Measurements from ENCODE around the gene SLC30A2. TPM values are rescaled to one million over a fixed set of nuclear protein-coding genes. Genes with fewer than 3 reads are reported as not detected.

The SLC30A2 gene
- total and polyA plus RNA-seq, 4 donors = 0.02 to 0.51 (median 0.24) TPM

DNA sequence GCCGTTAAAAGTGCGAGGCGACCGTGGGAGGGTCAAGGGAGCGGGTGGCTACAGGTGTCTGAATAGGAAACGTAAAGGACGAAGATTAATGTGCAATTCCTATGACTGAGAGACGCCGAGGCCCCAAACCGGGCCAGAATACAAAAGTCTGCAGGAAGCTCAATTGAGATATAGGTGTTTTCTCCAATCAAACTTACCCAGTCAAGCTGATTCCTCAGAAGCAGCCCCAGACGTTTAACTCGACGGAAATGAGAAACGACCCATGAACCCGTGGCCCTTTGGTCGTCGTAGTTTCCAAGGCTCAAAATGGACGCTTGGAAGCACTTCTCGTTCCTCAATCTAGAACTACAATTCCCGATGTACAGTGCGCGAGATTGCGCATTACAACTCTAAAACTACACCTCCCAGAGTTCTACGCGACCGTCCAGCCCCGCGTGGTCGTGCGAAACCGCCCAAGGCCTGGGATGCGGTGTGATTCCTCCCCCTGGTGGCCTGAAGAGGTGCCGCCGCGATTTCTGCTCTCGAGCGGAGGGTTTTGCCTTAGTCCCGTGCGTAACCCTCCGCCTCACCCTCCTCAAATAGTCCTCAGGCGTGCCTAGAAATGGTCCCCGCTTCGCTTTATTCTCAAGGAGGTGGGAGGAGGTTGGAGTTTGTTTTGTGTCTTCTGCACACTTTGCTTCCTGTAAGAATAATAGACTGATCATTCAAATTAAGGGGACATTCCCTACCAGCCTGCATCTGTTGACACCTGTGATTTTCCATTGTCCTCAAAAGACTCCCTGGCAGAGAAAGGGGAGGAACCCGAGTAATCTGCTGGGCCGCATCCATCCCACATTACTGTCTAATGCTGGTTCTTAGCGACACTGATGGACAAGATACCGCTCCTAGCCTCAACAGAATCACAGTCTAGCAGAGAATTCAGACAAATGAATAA, 47.8 kb downstream of the SLC30A2 start, which contains the start of gene PAFAH2:
TSS of gene PAFAH2 (minus strand) at position 236 of the 934 bp plus-strand sequence. CDS start 7,247 bp downstream, outside the sequence.
- 2% methylated on average over 47 of the region's 47 CpGs for WGBS, 2 donors
- H3K4me3 ChIP-seq = peak within 1 kb of the TSS; percentile 43
- DNase-seq = peak; percentile 99 to 100 (median 100)
- peak within 1 kb of the TSS; percentile 86 to 93 for H3K27ac ChIP-seq (ENCODE audit: low read depth in 1 of 2, low read length in 1 of 2)
- no peaks in the 10 kb centered on the region for H3K27me3 ChIP-seq (ENCODE audit: control insufficient read depth in 3 of 3, insufficient read depth in 3 of 3, low read length in 2 of 3)
- H3K4me1 ChIP-seq (ENCODE audit: control insufficient read depth in 5 of 5, insufficient read depth in 5 of 5, low read length in 5 of 5) = peaks cover 0 to 15% (median 6%) of the 10 kb centered on the region in 5 donors
- no peaks in the 10 kb centered on the region for H3K9me3 ChIP-seq (ENCODE audit: control insufficient read depth in 4 of 4, insufficient read depth in 3 of 4, low read length in 3 of 4)
- ATAC-seq (ENCODE audit: insufficient read depth, low FRiP score) = peak; percentile 96
- H3K9ac ChIP-seq (ENCODE audit: insufficient read depth in 1 of 2, low read length in 2 of 2) = peak within 1 kb of the TSS; percentile 83 to 85
- H3K36me3 ChIP-seq (ENCODE audit: control insufficient read depth in 4 of 4, insufficient read depth in 4 of 4, low read length in 4 of 4) = no peaks in the 10 kb centered on the region
- TF ChIP-seq, protein P1, sequence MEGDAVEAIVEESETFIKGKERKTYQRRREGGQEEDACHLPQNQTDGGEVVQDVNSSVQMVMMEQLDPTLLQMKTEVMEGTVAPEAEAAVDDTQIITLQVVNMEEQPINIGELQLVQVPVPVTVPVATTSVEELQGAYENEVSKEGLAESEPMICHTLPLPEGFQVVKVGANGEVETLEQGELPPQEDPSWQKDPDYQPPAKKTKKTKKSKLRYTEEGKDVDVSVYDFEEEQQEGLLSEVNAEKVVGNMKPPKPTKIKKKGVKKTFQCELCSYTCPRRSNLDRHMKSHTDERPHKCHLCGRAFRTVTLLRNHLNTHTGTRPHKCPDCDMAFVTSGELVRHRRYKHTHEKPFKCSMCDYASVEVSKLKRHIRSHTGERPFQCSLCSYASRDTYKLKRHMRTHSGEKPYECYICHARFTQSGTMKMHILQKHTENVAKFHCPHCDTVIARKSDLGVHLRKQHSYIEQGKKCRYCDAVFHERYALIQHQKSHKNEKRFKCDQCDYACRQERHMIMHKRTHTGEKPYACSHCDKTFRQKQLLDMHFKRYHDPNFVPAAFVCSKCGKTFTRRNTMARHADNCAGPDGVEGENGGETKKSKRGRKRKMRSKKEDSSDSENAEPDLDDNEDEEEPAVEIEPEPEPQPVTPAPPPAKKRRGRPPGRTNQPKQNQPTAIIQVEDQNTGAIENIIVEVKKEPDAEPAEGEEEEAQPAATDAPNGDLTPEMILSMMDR (IDR thresholded peaks at IDR 0.05; ENCODE audit: control extremely low read depth, extremely low read depth) = peak; percentile 98

DNA sequence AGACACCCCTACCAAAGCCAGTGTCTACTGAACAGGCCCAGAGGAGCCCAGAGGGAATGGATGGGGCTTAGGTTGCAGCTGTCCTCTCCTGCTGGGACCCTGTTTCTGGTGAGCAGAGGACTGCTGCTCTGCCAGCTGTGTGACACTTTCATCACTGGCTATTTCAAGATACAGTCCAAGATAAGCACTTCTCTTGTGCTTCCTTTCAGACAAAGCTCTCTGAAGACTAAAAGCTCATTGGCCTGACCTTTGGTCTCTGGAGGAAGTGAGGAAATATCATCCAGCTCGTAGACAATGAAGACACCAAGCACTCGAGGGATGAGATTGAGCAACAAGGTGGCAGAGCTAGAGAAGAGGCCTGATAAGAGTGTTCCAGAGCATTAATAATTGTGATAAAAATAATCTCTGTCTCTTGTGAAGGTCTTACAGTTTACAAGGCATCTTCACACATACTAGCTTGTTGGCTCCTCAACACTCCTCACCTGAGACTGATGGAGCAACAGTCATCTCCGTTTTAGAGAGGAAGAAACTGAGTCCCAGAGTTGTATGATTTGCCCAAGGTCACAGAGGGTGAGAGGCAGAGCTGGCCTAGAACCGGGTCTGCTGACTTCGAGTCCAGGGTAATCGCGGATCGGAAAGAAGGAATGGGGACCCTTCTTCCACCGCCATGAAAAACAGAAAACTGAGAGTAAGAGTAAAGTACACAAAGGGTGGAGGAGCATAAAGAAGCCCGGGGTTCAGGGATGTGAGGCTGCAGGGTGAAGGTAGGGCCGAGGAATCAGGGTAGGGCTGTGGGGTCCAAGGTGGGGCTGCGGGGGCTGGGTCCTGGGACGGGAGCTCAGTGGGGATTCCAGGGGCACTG, 48.7 kb downstream of the SLC30A2 start:
- Histone ChIP-seq H3K36me3 (ENCODE audit: control insufficient read depth in 4 of 4, insufficient read depth in 4 of 4, low read length in 4 of 4) (no peaks in the 10 kb centered on the region), H3K4me3 (peak overlapping the region; percentile 43), H3K27ac (ENCODE audit: low read depth in 1 of 2, low read length in 1 of 2) (peak overlapping the region; percentile 86 to 93), H3K27me3 (ENCODE audit: control insufficient read depth in 3 of 3, insufficient read depth in 3 of 3, low read length in 2 of 3) (no peaks in the 10 kb centered on the region), H3K4me1 (ENCODE audit: control insufficient read depth in 5 of 5, insufficient read depth in 5 of 5, low read length in 5 of 5) (peaks cover 0 to 15% (median 6%) of the 10 kb centered on the region in 5 donors), H3K9ac (ENCODE audit: insufficient read depth in 1 of 2, low read length in 2 of 2) (peak overlapping the region; percentile 83 to 85), H3K9me3 (ENCODE audit: control insufficient read depth in 4 of 4, insufficient read depth in 3 of 4, low read length in 3 of 4) (no peaks in the 10 kb centered on the region)
- TF ChIP-seq, protein P1 (IDR thresholded peaks at IDR 0.05; ENCODE audit: control extremely low read depth, extremely low read depth) = no peak
- WGBS, 2 donors = 1 to 2% methylated on average over 13 of the region's 13 CpGs
- DNase-seq (peak in 2 of 3 donors; percentile 55 to 72), ATAC-seq (ENCODE audit: insufficient read depth, low FRiP score) (peak; percentile 2)

DNA sequence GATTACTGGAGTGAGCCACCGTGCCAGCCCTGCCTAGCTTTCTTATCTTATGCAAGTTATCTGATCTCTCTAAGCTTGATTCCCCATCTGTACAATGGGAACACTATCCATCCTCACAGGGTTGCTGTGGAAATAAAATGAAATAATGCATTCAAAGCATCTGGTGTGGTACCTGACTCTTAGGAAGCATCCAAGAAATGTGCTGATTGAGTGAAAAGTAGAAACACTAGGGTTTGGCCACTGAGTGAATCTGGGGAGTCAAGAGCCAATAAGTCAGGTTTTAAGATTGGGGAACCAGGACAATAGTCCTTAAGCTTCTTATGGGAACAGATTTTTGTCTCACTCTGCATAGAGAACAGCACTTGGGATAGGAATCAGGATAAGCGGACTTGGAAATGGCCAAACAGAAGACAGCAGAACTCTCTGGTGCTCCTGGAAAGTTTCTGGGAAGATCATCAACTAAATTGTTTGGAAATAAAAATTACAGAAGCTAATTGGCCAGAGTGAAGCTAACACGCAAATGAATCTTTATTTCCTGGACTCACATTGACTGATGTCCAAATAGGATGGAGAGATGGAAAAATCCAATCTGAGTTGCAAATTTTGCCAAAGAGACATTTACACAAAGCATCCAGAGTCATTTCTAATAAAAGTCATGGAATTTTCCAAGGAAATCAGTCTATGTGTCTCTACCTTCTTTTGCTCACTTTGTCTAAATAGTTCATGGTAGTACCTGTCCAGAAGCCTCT, 51.3 kb downstream of the SLC30A2 start:
- TF ChIP-seq, protein P1 (IDR thresholded peaks at IDR 0.05; ENCODE audit: control extremely low read depth, extremely low read depth) = no peak
- no peak overlapping the region for H3K9ac ChIP-seq (ENCODE audit: insufficient read depth in 1 of 2, low read length in 2 of 2)
- no peak overlapping the region for H3K27ac ChIP-seq (ENCODE audit: low read depth in 1 of 2, low read length in 1 of 2)
- H3K4me3 ChIP-seq = no peak overlapping the region
- H3K36me3 ChIP-seq (ENCODE audit: control insufficient read depth in 4 of 4, insufficient read depth in 4 of 4, low read length in 4 of 4) = peaks cover 0 to 2% (median 0%) of the 10 kb centered on the region in 4 donors
- ATAC-seq (ENCODE audit: insufficient read depth, low FRiP score) (no peak), DNase-seq (no peak)
- WGBS, 2 donors = 94 to 96% methylated on average over 3 of the region's 3 CpGs
- no peaks in the 10 kb centered on the region for H3K27me3 ChIP-seq (ENCODE audit: control insufficient read depth in 3 of 3, insufficient read depth in 3 of 3, low read length in 2 of 3)
- H3K4me1 ChIP-seq (ENCODE audit: control insufficient read depth in 5 of 5, insufficient read depth in 5 of 5, low read length in 5 of 5) = peaks cover 0 to 19% (median 10%) of the 10 kb centered on the region in 5 donors
- H3K9me3 ChIP-seq (ENCODE audit: control insufficient read depth in 4 of 4, insufficient read depth in 3 of 4, low read length in 3 of 4) = no peaks in the 10 kb centered on the region

All from lung (tissue), 12 donors.